ENCODE measurements around the gene NYAP1.
A peak's percentile ranks its signal among the peaks of the same experiment; 100 is the strongest.
"Not testable (repeated sequence)": the region's sequence is repeated elsewhere in the genome, so short reads cannot be mapped to it uniquely, and the experiment has no call there.

Gene NYAP1

GRCh38 chr7:100484673-100485045 is 932 bp downstream of the NYAP1 start:
- DNase-seq: no peak

GRCh38 chr7:100485471-100485876 is 1.7 kb downstream of the NYAP1 start:
- DNase-seq: no peak

- no peak for DNase-seq
These were observed 2.4 kb downstream of the NYAP1 start for GRCh38 chr7:100486111-100486636.

GRCh38 chr7:100486753-100487446 is 3.2 kb downstream of the NYAP1 start:
- DNase-seq: no peak

- no peak for DNase-seq
These were observed 4.8 kb downstream of the NYAP1 start for GRCh38 chr7:100488333-100489095.

- no peak for DNase-seq
These were observed 5.4 kb downstream of the NYAP1 start for GRCh38 chr7:100489121-100489520.

GRCh38 chr7:100489824-100490223 is 6.1 kb downstream of the NYAP1 start:
- DNase-seq: peak; percentile 99

GRCh38 chr7:100490483-100491191 is 6.9 kb downstream of the NYAP1 start:
- no peak for DNase-seq

GRCh38 chr7:100491192-100491578 is 7.5 kb downstream of the NYAP1 start:
- DNase-seq: no peak

GRCh38 chr7:100492738-100493475 is 9.2 kb downstream of the NYAP1 start:
- DNase-seq: no peak

GRCh38 chr7:100493476-100494264 is 9.9 kb downstream of the NYAP1 start:
- no peak for DNase-seq

- DNase-seq: no peak
These were observed 12.8 kb downstream of the NYAP1 start for GRCh38 chr7:100496509-100496908.

GRCh38 chr7:100500743-100501142 is 17.0 kb downstream of the NYAP1 start:
- not testable (repeated sequence) for DNase-seq

GRCh38 chr7:100504031-100504430 is 20.3 kb downstream of the NYAP1 start:
- not testable (repeated sequence) for DNase-seq

- no peak for DNase-seq
These were observed 21.3 kb downstream of the NYAP1 start for GRCh38 chr7:100504887-100505611.

- DNase-seq: no peak
These were observed 22.7 kb downstream of the NYAP1 start for GRCh38 chr7:100506356-100506923.

- DNase-seq: peak; percentile 52
These were observed 25.5 kb downstream of the NYAP1 start for GRCh38 chr7:100509231-100509630.

GRCh38 chr7:100510437-100511239 is 26.9 kb downstream of the NYAP1 start:
- no peak for DNase-seq

- no peak for DNase-seq
These were observed 29.6 kb downstream of the NYAP1 start for GRCh38 chr7:100513212-100513810.
